ENCODE results near the gene PTPN14.

Gene PTPN14

GRCh38 chr1:214326406-214326805 is 225.0 kb downstream of the PTPN14 start:
- no peak for DNase-seq

- no peak for DNase-seq
These were observed 226.3 kb downstream of the PTPN14 start for GRCh38 chr1:214324896-214325800.

GRCh38 chr1:214321705-214322453 is 229.5 kb downstream of the PTPN14 start:
- DNase-seq, result no peak

GRCh38 chr1:214319938-214320337 is 231.5 kb downstream of the PTPN14 start:
- DNase-seq, result no peak

- DNase-seq, result no peak
These were observed 232.3 kb downstream of the PTPN14 start for GRCh38 chr1:214318956-214319736.

GRCh38 chr1:214318356-214318755 is 233.0 kb downstream of the PTPN14 start:
- DNase-seq, result no peak

GRCh38 chr1:214317734-214318133 is 233.7 kb downstream of the PTPN14 start:
- no peak for DNase-seq

GRCh38 chr1:214317300-214317699 is 234.1 kb downstream of the PTPN14 start:
- DNase-seq, result no peak

GRCh38 chr1:214316593-214316992 is 234.8 kb downstream of the PTPN14 start:
- DNase-seq, result no peak

- no peak for DNase-seq
These were observed 237.1 kb downstream of the PTPN14 start for GRCh38 chr1:214314178-214314843.

GRCh38 chr1:214312530-214313051 is 238.8 kb downstream of the PTPN14 start:
- DNase-seq, result no peak

- no peak for DNase-seq
These were observed 240.4 kb downstream of the PTPN14 start for GRCh38 chr1:214310777-214311690.

GRCh38 chr1:214310010-214310409 is 241.4 kb downstream of the PTPN14 start:
- no peak for DNase-seq

- DNase-seq, result no peak
These were observed 245.1 kb downstream of the PTPN14 start for GRCh38 chr1:214306269-214306668.

- DNase-seq, result no peak
These were observed 246.1 kb downstream of the PTPN14 start for GRCh38 chr1:214305164-214305751.

GRCh38 chr1:214303141-214303930 is 248.1 kb downstream of the PTPN14 start:
- no peak for DNase-seq

- DNase-seq, result no peak
These were observed 249.9 kb downstream of the PTPN14 start for GRCh38 chr1:214301526-214301925.

GRCh38 chr1:214300149-214300780 is 251.1 kb downstream of the PTPN14 start:
- no peak for DNase-seq
